Measurements from ENCODE around the gene PHLDB3.

DNA sequence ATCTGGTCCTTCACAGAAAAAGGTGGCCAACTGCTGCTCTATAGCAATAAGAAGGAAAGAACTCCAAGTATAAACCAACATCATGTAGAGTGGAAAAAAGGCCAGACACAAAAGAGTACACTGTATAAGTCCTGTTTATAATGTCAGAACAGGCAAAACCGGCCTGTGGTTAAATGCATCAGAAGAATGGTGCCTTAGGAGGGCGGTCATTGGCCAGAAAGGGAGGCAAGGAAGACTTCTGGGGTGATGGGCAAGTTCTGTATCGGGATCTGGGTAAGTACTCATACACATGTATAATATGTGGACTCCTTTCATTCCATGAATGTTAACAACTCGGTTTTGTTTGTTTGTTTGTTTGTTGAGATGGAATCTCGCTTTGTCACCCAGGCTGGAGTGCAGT lies 18.4 kb upstream of the PHLDB3 start:
- TF ChIP-seq, protein P1, sequence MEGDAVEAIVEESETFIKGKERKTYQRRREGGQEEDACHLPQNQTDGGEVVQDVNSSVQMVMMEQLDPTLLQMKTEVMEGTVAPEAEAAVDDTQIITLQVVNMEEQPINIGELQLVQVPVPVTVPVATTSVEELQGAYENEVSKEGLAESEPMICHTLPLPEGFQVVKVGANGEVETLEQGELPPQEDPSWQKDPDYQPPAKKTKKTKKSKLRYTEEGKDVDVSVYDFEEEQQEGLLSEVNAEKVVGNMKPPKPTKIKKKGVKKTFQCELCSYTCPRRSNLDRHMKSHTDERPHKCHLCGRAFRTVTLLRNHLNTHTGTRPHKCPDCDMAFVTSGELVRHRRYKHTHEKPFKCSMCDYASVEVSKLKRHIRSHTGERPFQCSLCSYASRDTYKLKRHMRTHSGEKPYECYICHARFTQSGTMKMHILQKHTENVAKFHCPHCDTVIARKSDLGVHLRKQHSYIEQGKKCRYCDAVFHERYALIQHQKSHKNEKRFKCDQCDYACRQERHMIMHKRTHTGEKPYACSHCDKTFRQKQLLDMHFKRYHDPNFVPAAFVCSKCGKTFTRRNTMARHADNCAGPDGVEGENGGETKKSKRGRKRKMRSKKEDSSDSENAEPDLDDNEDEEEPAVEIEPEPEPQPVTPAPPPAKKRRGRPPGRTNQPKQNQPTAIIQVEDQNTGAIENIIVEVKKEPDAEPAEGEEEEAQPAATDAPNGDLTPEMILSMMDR (IDR thresholded peaks at IDR 0.05): no peak
- TF ChIP-seq POLR2A (IDR thresholded peaks at IDR 0.05): no peak

Measured in esophagus squamous epithelium (tissue), 4 donors.